Keratinocyte (primary cell): Measurements from ENCODE around the gene PLD1. TPM values are rescaled to one million over a fixed set of nuclear protein-coding genes. Genes with fewer than 3 reads are reported as not detected.

Experiments used
- DNase-seq: peaks from one replicate; pipeline ENCODE4 v3.0.0-alpha.2; 2011; ENCODE audit warnings: low read depth, missing footprints, low spot score
- FAIRE-seq: peaks from 2 replicates; lab custom pipeline; 2011; peaks lifted over from hg19 to GRCh38; lab: Jason Lieb, UNC
- H2AFZ ChIP-seq: 2 replicates; pipeline ENCODE4 v1.6.0; 2012; ENCODE audit warnings: low read length, control low read depth, inconsistent platforms; ENCODE audit not compliant: control insufficient read depth
- H3K27ac ChIP-seq: 2 replicates; pipeline ENCODE4 v1.5.1; 2011; ENCODE audit warnings: low read length; ENCODE audit not compliant: control insufficient read depth, insufficient read depth
- H3K27me3 ChIP-seq: 3 replicates; pipeline ENCODE4 v1.6.0; 2011; ENCODE audit warnings: low read length; ENCODE audit not compliant: control insufficient read depth, insufficient read depth; ENCODE audit errors: extremely low read depth
- H3K36me3 ChIP-seq, 2 experiments: 2 replicates in 1 of 2; 3 replicates in 1 of 2; pipeline ENCODE4 v1.5.1; 2011; ENCODE audit warnings: low read length in 2 of 2, mild to moderate bottlenecking in 1 of 2; ENCODE audit not compliant: control insufficient read depth in 2 of 2, insufficient read depth in 2 of 2; ENCODE audit errors: extremely low read depth in 1 of 2
- H3K4me1 ChIP-seq: 3 replicates; pipeline ENCODE4 v1.5.1; 2011; ENCODE audit warnings: low read length; ENCODE audit not compliant: control insufficient read depth, insufficient read depth; ENCODE audit errors: extremely low read depth
- H3K4me2 ChIP-seq: 3 replicates; pipeline ENCODE4 v1.6.0; 2011; ENCODE audit warnings: low read depth, low read length; ENCODE audit not compliant: control insufficient read depth, insufficient read depth; ENCODE audit errors: extremely low read depth
- H3K4me3 ChIP-seq, 3 experiments: fragments of 200-600 bp in 1 of 3; sonication (generic) in 1 of 3; 2 replicates in 2 of 3; 3 replicates in 1 of 3; pipeline ENCODE4 v1.5.1; 2011 to 2016; ENCODE audit warnings: low read length in 3 of 3, mild to moderate bottlenecking in 3 of 3, control low read depth in 2 of 3, inconsistent platforms in 1 of 3, low read depth in 1 of 3, mixed read lengths in 1 of 3, mixed run types in 1 of 3, moderate library complexity in 1 of 3; ENCODE audit not compliant: control insufficient read depth in 2 of 3, insufficient read depth in 2 of 3; ENCODE audit errors: extremely low read depth in 1 of 3
- H3K79me2 ChIP-seq: 2 replicates; pipeline ENCODE4 v1.6.0; 2012; ENCODE audit warnings: low read length; ENCODE audit not compliant: control insufficient read depth, insufficient read depth
- H3K9ac ChIP-seq: 3 replicates; pipeline ENCODE4 v1.6.0; 2011; ENCODE audit warnings: low read length; ENCODE audit not compliant: control insufficient read depth, insufficient read depth; ENCODE audit errors: extremely low read depth
- H3K9me1 ChIP-seq: 3 replicates; pipeline ENCODE4 v1.6.0; 2011; ENCODE audit warnings: low read length; ENCODE audit not compliant: control insufficient read depth, insufficient read depth; ENCODE audit errors: extremely low read depth
- H3K9me3 ChIP-seq: 2 replicates; pipeline ENCODE4 v1.5.1; 2012; ENCODE audit warnings: low read depth, low read length; ENCODE audit not compliant: control insufficient read depth
- H4K20me1 ChIP-seq: 3 replicates; pipeline ENCODE4 v1.6.0; 2011; ENCODE audit warnings: low read length; ENCODE audit not compliant: control insufficient read depth, insufficient read depth; ENCODE audit errors: extremely low read depth
- CTCF ChIP-seq, 3 experiments: IDR thresholded peaks in 1 of 3; conservative IDR thresholded peaks in 1 of 3; optimal IDR thresholded peaks in 1 of 3; 2 replicates in 2 of 3; 3 replicates in 1 of 3; pipeline versions ENCODE3 to v1.5.1; 2011; ENCODE audit warnings: low read length in 3 of 3, mild to moderate bottlenecking in 3 of 3, moderate library complexity in 2 of 3, control low read depth in 1 of 3, inconsistent platforms in 1 of 3; ENCODE audit not compliant: insufficient read depth in 2 of 3; ENCODE audit errors: extremely low read depth in 1 of 3
- EZH2 ChIP-seq: IDR thresholded peaks from one replicate; pipeline ENCODE4 v1.6.1; 2012; ENCODE audit warnings: inconsistent platforms, mild to moderate bottlenecking, low read length, moderate library complexity
- dilution Hi-C: fragments of 300-500 bp; cut with MboI; formaldehyde crosslinking; loops from one replicate; pipeline ENCODE4 v1.7.0; 2020; ENCODE audit warnings: low sequenced_read_pairs; ENCODE audit not compliant: extremely low pct_ligation_motif_present
- polyA plus RNA-seq, 5 experiments: library from polyadenylated mRNA; depleted of rRNA in 3 of 5; stranded (reverse) in 3 of 5; stranded (forward) in 1 of 5; unstranded in 1 of 5; fragments of >200 nt; gene quantifications; 1 replicate in 1 of 5; 2 replicates in 3 of 5; 3 replicates in 1 of 5; pipeline versions ENCODE4 v1.2.1 to v1.2.3, GENCODE V29; 2011 to 2012; ENCODE audit warnings: missing spikeins in 2 of 5, low read depth in 1 of 5, low replicate concordance in 1 of 5

PLD1 gene
- polyA plus RNA-seq, 1 donor (not counting 4 experiments of a cell fraction or from before 2014, with no cell fraction given), result 14.7 TPM

GRCh38 chr3:171552531-171552930, 257.8 kb downstream of the PLD1 start:
- H3K9ac ChIP-seq, result no peak overlapping the region
- H4K20me1 ChIP-seq, result no peaks in the 10 kb centered on the region
- H3K36me3 ChIP-seq, result no peaks in the 10 kb centered on the region
- DNase-seq, result no peak
- H3K79me2 ChIP-seq, result no peaks in the 10 kb centered on the region
- no peak for TF ChIP-seq CTCF (optimal IDR thresholded peaks at IDR 0.05 in 1 of 3, IDR thresholded peaks at IDR 0.05 in 1 of 3, conservative IDR thresholded peaks at IDR 0.05 in 1 of 3; ENCODE audit: extremely low read depth in 1 of 3, insufficient read depth in 2 of 3, low read length in 3 of 3)
- TF ChIP-seq EZH2, result no peak
- H3K9me3 ChIP-seq, result no peaks in the 10 kb centered on the region
- no peak overlapping the region for H3K27ac ChIP-seq
- dilution Hi-C loops, result no loop called here
- H3K27me3 ChIP-seq, result no peaks in the 10 kb centered on the region
- no peaks in the 10 kb centered on the region for H3K9me1 ChIP-seq
- FAIRE-seq, result no peak
- no peak overlapping the region for H2AFZ ChIP-seq
- no peak overlapping the region for H3K4me2 ChIP-seq
- no peak overlapping the region for H3K4me3 ChIP-seq
- peaks cover 4% of the 10 kb centered on the region for H3K4me1 ChIP-seq

- no peaks in the 10 kb centered on the region for H3K9me3 ChIP-seq
- no peaks in the 10 kb centered on the region for H3K9me1 ChIP-seq
- no peak overlapping the region for H2AFZ ChIP-seq
- H3K27me3 ChIP-seq, result no peaks in the 10 kb centered on the region
- FAIRE-seq (no peak), DNase-seq (no peak)
- dilution Hi-C loops, result no loop called here
- H3K27ac ChIP-seq, result no peak overlapping the region
- H3K4me3 ChIP-seq, result no peak overlapping the region
- no peaks in the 10 kb centered on the region for H3K36me3 ChIP-seq
- no peaks in the 10 kb centered on the region for H3K79me2 ChIP-seq
- H4K20me1 ChIP-seq, result no peaks in the 10 kb centered on the region
- TF ChIP-seq CTCF (optimal IDR thresholded peaks at IDR 0.05 in 1 of 3, IDR thresholded peaks at IDR 0.05 in 1 of 3, conservative IDR thresholded peaks at IDR 0.05 in 1 of 3; ENCODE audit: extremely low read depth in 1 of 3, insufficient read depth in 2 of 3, low read length in 3 of 3) (no peak), EZH2 (no peak)
- H3K4me2 ChIP-seq, result no peak overlapping the region
- H3K4me1 ChIP-seq, result no peaks in the 10 kb centered on the region
- no peak overlapping the region for H3K9ac ChIP-seq
Observed at GRCh38 chr3:171551296-171551695, 259.0 kb downstream of the PLD1 start.

Other genes starting within 250 kb of the PLD1 start
- gene TMEM212, start 32.9 kb upstream of the PLD1 start, polyA plus RNA-seq, result 0.12 TPM in 1 of 3 replicates, not detected in the others
- gene FNDC3B, start 229.1 kb upstream of the PLD1 start, polyA plus RNA-seq, result 20.0 to 31.4 TPM (median 27.7 TPM) in 3 replicates